Measurements from ENCODE around the gene WDR31.

Gene WDR31

DNA sequence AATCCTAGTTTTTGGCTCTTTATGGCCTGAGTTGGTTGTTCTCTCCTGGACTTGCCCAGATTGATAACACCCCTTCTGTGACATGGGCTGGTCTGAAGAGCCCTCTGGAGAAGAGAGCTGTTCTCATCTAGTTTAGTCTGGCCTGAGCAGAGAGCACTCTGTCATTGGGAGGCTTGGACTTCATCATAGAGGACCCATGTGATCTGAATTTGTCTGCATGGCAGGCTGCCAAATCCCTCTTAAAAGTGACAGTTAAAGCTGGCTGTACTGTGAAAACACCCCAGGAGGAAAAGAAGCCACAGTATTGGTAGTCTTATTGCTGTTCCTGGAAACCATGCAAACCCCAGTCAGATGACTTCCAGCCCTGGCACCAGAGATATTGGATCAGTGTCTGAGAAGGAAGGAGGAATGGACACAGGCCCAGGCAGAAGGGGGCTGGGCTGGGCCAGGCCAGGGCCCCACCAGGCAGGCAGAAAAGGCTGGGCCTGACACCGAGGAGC, 3.7 kb upstream of the WDR31 start:
- no peak overlapping the region for H3K56ac ChIP-seq (ENCODE audit: low read length)
- no peak overlapping the region for H3K4me3 ChIP-seq (ENCODE audit: low read length)
- H3K79me2 ChIP-seq (ENCODE audit: control insufficient read depth, insufficient read depth, low read length) = no peaks in the 10 kb centered on the region
- no peak overlapping the region for H3K9ac ChIP-seq (ENCODE audit: low read length)
- no peak overlapping the region for H3K27ac ChIP-seq (ENCODE audit: low read depth, low read length)
- no peaks in the 10 kb centered on the region for H3K36me3 ChIP-seq (ENCODE audit: control insufficient read depth, insufficient read depth, low read length)
- H2BK5ac ChIP-seq (ENCODE audit: low read length) = no peak overlapping the region
- H3K27me3 ChIP-seq (ENCODE audit: insufficient read depth, low read length, poor library complexity) = no peaks in the 10 kb centered on the region
- H2BK15ac ChIP-seq (replicated peaks; ENCODE audit: low read depth) = no peak overlapping the region
- DNase-seq = no peak
- H3K4ac ChIP-seq (ENCODE audit: low read depth, low read length) = no peak overlapping the region
- H2AK5ac ChIP-seq (ENCODE audit: low read length) = no peak overlapping the region
- no peaks in the 10 kb centered on the region for H3K4me1 ChIP-seq (ENCODE audit: control insufficient read depth, low read depth, low read length)
- no peak overlapping the region for H3K18ac ChIP-seq (ENCODE audit: low read length)
- H3K79me1 ChIP-seq (ENCODE audit: low read length) = no peaks in the 10 kb centered on the region
- no peak overlapping the region for H2BK120ac ChIP-seq (ENCODE audit: low read depth, low read length)
- no CpG with 5 or more reads among the region's 1 CpG for WGBS (ENCODE audit: extremely low coverage, insufficient coverage, low lambda C conversion rate)
- no peak overlapping the region for H4K5ac ChIP-seq (ENCODE audit: low read length)
- no peak overlapping the region for H3K23ac ChIP-seq (ENCODE audit: low read length)
- H4K8ac ChIP-seq (ENCODE audit: low read depth, low read length) = no peak overlapping the region
- no peak overlapping the region for H3K4me2 ChIP-seq (ENCODE audit: low read length)

DNA sequence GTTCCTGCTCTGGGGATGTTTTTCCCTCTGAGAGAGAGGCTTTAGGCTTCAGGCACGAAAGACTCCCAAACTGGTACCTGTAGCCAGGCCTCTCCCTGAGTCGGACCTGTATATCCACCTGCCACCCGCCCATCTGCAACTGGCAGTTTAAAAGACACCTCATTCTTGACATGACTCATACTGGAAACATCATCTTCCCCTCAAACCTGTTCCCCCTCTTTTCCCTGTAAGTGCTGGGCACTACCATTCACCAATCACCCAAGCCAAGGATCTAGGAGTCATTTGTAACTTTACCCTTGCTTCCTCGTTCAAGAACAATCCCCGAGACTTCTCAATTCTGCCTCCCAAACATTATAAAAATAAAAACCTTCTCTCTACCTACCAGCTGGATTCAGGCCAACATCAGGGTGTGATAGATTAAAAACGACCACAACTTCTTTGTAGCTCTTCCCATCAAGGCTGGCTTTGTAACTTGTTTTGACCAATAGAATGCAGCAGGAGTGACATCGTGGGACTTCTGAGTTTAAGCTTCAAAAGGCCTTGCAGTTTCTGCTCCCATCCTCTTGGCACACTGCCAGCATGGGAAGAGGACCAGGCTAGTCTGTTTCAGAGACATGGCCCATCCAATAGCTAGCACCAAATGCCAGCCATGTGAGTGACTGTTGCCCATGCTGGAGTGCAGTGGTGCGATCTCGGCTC, 1.8 kb upstream of the WDR31 start:
- DNase-seq = peak; percentile 25
- no peak overlapping the region for H3K4me3 ChIP-seq (ENCODE audit: low read length)
- H3K9ac ChIP-seq (ENCODE audit: low read length) = no peak overlapping the region
- no peak overlapping the region for H2BK15ac ChIP-seq (replicated peaks; ENCODE audit: low read depth)
- H4K5ac ChIP-seq (ENCODE audit: low read length) = no peak overlapping the region
- no peak overlapping the region for H3K4ac ChIP-seq (ENCODE audit: low read depth, low read length)
- no peaks in the 10 kb centered on the region for H3K79me2 ChIP-seq (ENCODE audit: control insufficient read depth, insufficient read depth, low read length)
- no CpG with 5 or more reads among the region's 9 CpGs for WGBS (ENCODE audit: extremely low coverage, insufficient coverage, low lambda C conversion rate)
- no peak overlapping the region for H3K23ac ChIP-seq (ENCODE audit: low read length)
- H3K27ac ChIP-seq (ENCODE audit: low read depth, low read length) = no peak overlapping the region
- H3K56ac ChIP-seq (ENCODE audit: low read length) = no peak overlapping the region
- no peak overlapping the region for H2BK5ac ChIP-seq (ENCODE audit: low read length)
- no peaks in the 10 kb centered on the region for H3K36me3 ChIP-seq (ENCODE audit: control insufficient read depth, insufficient read depth, low read length)
- no peak overlapping the region for H3K18ac ChIP-seq (ENCODE audit: low read length)
- H3K4me1 ChIP-seq (ENCODE audit: control insufficient read depth, low read depth, low read length) = no peaks in the 10 kb centered on the region
- H2BK120ac ChIP-seq (ENCODE audit: low read depth, low read length) = no peak overlapping the region
- no peak overlapping the region for H3K4me2 ChIP-seq (ENCODE audit: low read length)
- H3K27me3 ChIP-seq (ENCODE audit: insufficient read depth, low read length, poor library complexity) = no peaks in the 10 kb centered on the region
- H4K8ac ChIP-seq (ENCODE audit: low read depth, low read length) = no peak overlapping the region
- no peak overlapping the region for H2AK5ac ChIP-seq (ENCODE audit: low read length)
- no peaks in the 10 kb centered on the region for H3K79me1 ChIP-seq (ENCODE audit: low read length)

DNA sequence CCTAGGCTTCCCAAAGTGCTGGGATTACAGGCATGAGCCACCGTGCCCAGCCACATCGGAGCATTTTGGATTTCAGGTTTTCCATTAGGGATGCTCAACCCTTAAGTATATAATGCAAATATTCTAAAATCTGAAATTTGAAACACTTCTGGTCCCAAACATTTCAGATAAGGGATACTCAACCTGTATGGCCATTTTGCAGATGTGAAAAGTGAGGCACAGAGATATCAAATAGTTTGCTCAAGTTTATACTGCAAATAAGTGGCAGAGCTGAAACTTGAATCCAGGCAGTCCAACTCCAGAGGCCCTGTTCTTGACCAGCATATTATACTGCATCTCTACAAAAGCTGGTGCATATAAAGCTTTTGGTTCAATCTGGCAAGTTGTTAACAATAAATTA, 2.4 kb downstream of the WDR31 start:
- WGBS (ENCODE audit: extremely low coverage, insufficient coverage, low lambda C conversion rate) = no CpG with 5 or more reads among the region's 2 CpGs
- no peak overlapping the region for H2BK15ac ChIP-seq (replicated peaks; ENCODE audit: low read depth)

DNA sequence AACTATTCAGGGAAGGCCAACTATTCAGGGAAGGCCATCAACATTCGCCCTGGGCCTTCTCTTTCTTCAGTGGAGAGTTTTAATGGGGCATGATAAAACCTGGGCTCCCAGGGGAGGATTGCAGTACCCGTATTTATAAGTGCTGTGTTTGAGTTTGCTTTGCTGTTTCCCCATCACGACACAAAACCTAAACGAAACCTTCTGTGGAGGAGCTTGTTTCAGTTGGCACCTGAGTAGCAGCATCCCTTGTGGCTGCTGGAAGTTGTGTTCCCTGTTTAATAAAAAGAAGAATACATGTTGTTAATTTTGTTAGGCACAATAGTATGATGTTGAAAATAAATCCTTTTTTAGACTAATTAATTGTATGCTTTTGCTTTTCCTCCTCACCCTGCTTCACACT, 8.3 kb downstream of the WDR31 start:
- no peak overlapping the region for H3K4me3 ChIP-seq (ENCODE audit: low read length)
- no CpG with 5 or more reads among the region's 4 CpGs for WGBS (ENCODE audit: extremely low coverage, insufficient coverage, low lambda C conversion rate)
- no peak overlapping the region for H3K4ac ChIP-seq (ENCODE audit: low read depth, low read length)

More for the DNA sequence above, 2.4 kb downstream of the WDR31 start:
- Histone ChIP-seq H3K36me3 (ENCODE audit: control insufficient read depth, insufficient read depth, low read length) (no peaks in the 10 kb centered on the region), H3K56ac (ENCODE audit: low read length) (no peak overlapping the region), H3K79me1 (ENCODE audit: low read length) (no peaks in the 10 kb centered on the region), H3K23ac (ENCODE audit: low read length) (no peak overlapping the region), H3K4me1 (ENCODE audit: control insufficient read depth, low read depth, low read length) (no peaks in the 10 kb centered on the region), H3K18ac (ENCODE audit: low read length) (no peak overlapping the region), H3K79me2 (ENCODE audit: control insufficient read depth, insufficient read depth, low read length) (no peaks in the 10 kb centered on the region), H3K4me3 (ENCODE audit: low read length) (no peak overlapping the region), H4K8ac (ENCODE audit: low read depth, low read length) (no peak overlapping the region), H2AK5ac (ENCODE audit: low read length) (no peak overlapping the region), H2BK5ac (ENCODE audit: low read length) (no peak overlapping the region), H3K4me2 (ENCODE audit: low read length) (no peak overlapping the region), H2BK120ac (ENCODE audit: low read depth, low read length) (no peak overlapping the region), H3K27me3 (ENCODE audit: insufficient read depth, low read length, poor library complexity) (no peaks in the 10 kb centered on the region), H3K9ac (ENCODE audit: low read length) (no peak overlapping the region), H3K27ac (ENCODE audit: low read depth, low read length) (no peak overlapping the region), H4K5ac (ENCODE audit: low read length) (no peak overlapping the region), H3K4ac (ENCODE audit: low read depth, low read length) (no peak overlapping the region)
- DNase-seq = no peak

DNA sequence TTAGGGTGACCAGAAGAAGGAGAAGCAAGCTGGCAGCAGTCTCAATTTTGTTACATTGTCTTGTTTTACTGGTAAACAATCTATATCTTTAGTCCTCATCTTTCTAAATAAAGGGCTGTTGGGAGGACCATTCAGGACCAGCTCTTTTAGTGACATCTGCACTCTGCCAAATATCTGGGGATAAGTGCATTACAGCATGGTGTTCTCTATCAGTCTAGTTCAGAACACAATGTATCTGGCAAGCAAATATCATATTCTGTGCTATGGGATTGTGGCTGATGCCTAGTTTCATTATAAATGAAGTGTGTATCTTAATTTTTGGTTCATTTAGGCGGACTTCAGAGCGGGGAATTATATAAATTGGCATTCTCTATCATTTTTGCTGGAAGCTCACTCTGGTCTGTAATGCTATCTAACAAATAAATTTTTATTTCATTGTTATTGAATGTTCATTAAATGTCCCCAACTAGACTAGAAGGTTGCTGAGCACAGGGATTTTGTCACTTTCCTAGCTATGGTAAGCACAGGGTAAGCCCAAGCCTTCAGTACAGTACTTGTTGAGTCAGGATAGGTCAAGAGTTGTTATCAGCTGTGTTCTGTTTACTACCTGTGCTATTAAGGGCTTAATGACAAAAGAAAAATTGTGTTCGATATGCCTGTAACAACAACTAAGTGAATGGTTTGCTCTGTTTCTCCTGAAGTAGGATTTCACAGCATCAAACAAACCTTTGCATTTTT, 11.9 kb downstream of the WDR31 start:
- no peak overlapping the region for H2BK5ac ChIP-seq (ENCODE audit: low read length)
- DNase-seq = no peak
- H3K23ac ChIP-seq (ENCODE audit: low read length) = no peak overlapping the region
- H4K8ac ChIP-seq (ENCODE audit: low read depth, low read length) = no peak overlapping the region
- H3K36me3 ChIP-seq (ENCODE audit: control insufficient read depth, insufficient read depth, low read length) = no peaks in the 10 kb centered on the region
- H3K27me3 ChIP-seq (ENCODE audit: insufficient read depth, low read length, poor library complexity) = no peaks in the 10 kb centered on the region
- H3K4me1 ChIP-seq (ENCODE audit: control insufficient read depth, low read depth, low read length) = no peaks in the 10 kb centered on the region
- no peak overlapping the region for H3K4me3 ChIP-seq (ENCODE audit: low read length)
- H3K18ac ChIP-seq (ENCODE audit: low read length) = no peak overlapping the region
- H3K4ac ChIP-seq (ENCODE audit: low read depth, low read length) = no peak overlapping the region
- no peak overlapping the region for H3K4me2 ChIP-seq (ENCODE audit: low read length)
- no CpG with 5 or more reads among the region's 3 CpGs for WGBS (ENCODE audit: extremely low coverage, insufficient coverage, low lambda C conversion rate)
- no peak overlapping the region for H3K9ac ChIP-seq (ENCODE audit: low read length)
- H3K79me1 ChIP-seq (ENCODE audit: low read length) = no peaks in the 10 kb centered on the region
- no peaks in the 10 kb centered on the region for H3K79me2 ChIP-seq (ENCODE audit: control insufficient read depth, insufficient read depth, low read length)
- no peak overlapping the region for H4K5ac ChIP-seq (ENCODE audit: low read length)
- no peak overlapping the region for H2BK120ac ChIP-seq (ENCODE audit: low read depth, low read length)
- H2AK5ac ChIP-seq (ENCODE audit: low read length) = no peak overlapping the region
- H2BK15ac ChIP-seq (replicated peaks; ENCODE audit: low read depth) = no peak overlapping the region
- no peak overlapping the region for H3K56ac ChIP-seq (ENCODE audit: low read length)
- H3K27ac ChIP-seq (ENCODE audit: low read depth, low read length) = no peak overlapping the region

More for the DNA sequence above, 8.3 kb downstream of the WDR31 start:
- H3K27ac ChIP-seq (ENCODE audit: low read depth, low read length) = no peak overlapping the region
- H3K36me3 ChIP-seq (ENCODE audit: control insufficient read depth, insufficient read depth, low read length) = no peaks in the 10 kb centered on the region
- H3K79me1 ChIP-seq (ENCODE audit: low read length) = no peaks in the 10 kb centered on the region
- H3K4me2 ChIP-seq (ENCODE audit: low read length) = no peak overlapping the region
- peak; percentile 54 for DNase-seq
- no peaks in the 10 kb centered on the region for H3K79me2 ChIP-seq (ENCODE audit: control insufficient read depth, insufficient read depth, low read length)
- no peak overlapping the region for H3K9ac ChIP-seq (ENCODE audit: low read length)
- no peak overlapping the region for H2AK5ac ChIP-seq (ENCODE audit: low read length)
- H3K56ac ChIP-seq (ENCODE audit: low read length) = no peak overlapping the region
- no peak overlapping the region for H3K23ac ChIP-seq (ENCODE audit: low read length)
- no peak overlapping the region for H2BK5ac ChIP-seq (ENCODE audit: low read length)
- no peak overlapping the region for H3K18ac ChIP-seq (ENCODE audit: low read length)
- no peak overlapping the region for H2BK120ac ChIP-seq (ENCODE audit: low read depth, low read length)
- H3K27me3 ChIP-seq (ENCODE audit: insufficient read depth, low read length, poor library complexity) = no peaks in the 10 kb centered on the region
- no peak overlapping the region for H2BK15ac ChIP-seq (replicated peaks; ENCODE audit: low read depth)
- H4K8ac ChIP-seq (ENCODE audit: low read depth, low read length) = no peak overlapping the region
- H4K5ac ChIP-seq (ENCODE audit: low read length) = no peak overlapping the region
- no peaks in the 10 kb centered on the region for H3K4me1 ChIP-seq (ENCODE audit: control insufficient read depth, low read depth, low read length)
